HL-60 (cell line): ENCODE measurements around the gene PPP1R3E.

Source experiments
- POLR2AphosphoS5 ChIP-seq: IDR thresholded peaks from 2 replicates; pipeline ENCODE4 v1.6.1; 2012; ENCODE audit warnings: low read depth
- SPI1 ChIP-seq: IDR thresholded peaks from 2 replicates; pipeline ENCODE4 v1.6.1; 2012; ENCODE audit warnings: low read depth, mild to moderate bottlenecking, borderline replicate concordance
- TF ChIP-seq, protein P1 (sequence below): IDR thresholded peaks from one replicate; pipeline ENCODE4 v1.5.1; 2011; ENCODE audit warnings: low read length, control low read depth, inconsistent platforms; ENCODE audit not compliant: insufficient read depth
- TF ChIP-seq, protein P2 (sequence below): IDR thresholded peaks from 2 replicates; pipeline ENCODE4 v1.6.1; 2012; ENCODE audit warnings: low read depth; ENCODE audit not compliant: insufficient replicate concordance

DNA sequence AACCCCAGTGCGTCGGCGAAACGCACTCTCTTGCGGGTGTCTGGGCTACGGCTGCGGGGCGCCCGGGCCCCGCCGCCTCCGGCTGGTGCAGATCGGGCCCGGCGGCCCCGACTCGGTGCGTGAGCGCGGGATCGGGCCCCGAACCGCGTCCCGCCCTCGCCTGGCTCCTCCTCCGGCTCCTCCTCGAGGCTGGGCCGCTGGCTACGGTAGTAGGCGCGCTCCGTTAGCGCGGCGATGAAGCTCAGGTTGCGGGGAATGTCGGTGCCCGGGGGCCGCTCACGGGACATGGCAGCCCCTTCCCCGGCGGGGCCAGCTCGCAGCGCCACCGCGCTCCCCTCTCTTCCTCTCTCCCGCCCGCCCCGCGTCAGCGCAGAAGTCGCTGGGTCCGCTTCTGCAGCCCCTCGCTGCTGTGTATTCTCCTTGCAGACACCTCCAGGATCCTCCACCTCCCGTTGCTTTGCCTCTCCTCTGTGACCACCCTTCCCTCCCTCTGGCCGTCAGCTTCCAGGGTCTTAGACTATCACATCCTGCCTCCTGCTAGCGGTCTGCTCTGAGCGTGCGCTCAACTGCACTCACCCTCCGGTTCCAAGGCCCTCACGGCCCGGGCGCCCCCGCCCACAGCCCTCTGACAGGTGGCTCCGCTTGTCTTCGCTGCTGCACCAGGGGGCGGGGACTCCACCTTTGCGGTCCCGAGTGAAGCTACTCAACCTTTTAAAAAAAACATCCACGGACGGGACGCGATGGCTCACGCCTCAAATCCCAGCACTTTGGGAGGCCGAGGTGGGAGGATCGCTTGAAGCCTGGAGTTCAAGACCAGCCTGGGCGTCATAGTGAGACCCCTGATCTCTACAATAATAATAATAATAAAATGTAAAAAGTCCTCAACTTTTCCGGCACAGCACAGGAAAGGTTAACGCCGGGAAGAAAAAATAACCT lies at the start of gene PPP1R3E:
- TF ChIP-seq, protein P1, sequence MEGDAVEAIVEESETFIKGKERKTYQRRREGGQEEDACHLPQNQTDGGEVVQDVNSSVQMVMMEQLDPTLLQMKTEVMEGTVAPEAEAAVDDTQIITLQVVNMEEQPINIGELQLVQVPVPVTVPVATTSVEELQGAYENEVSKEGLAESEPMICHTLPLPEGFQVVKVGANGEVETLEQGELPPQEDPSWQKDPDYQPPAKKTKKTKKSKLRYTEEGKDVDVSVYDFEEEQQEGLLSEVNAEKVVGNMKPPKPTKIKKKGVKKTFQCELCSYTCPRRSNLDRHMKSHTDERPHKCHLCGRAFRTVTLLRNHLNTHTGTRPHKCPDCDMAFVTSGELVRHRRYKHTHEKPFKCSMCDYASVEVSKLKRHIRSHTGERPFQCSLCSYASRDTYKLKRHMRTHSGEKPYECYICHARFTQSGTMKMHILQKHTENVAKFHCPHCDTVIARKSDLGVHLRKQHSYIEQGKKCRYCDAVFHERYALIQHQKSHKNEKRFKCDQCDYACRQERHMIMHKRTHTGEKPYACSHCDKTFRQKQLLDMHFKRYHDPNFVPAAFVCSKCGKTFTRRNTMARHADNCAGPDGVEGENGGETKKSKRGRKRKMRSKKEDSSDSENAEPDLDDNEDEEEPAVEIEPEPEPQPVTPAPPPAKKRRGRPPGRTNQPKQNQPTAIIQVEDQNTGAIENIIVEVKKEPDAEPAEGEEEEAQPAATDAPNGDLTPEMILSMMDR = no peak
- TF ChIP-seq POLR2AphosphoS5 (no peak; the same call in 1 of the 2 replicates), SPI1 (no peak)
- TF ChIP-seq, protein P2, sequence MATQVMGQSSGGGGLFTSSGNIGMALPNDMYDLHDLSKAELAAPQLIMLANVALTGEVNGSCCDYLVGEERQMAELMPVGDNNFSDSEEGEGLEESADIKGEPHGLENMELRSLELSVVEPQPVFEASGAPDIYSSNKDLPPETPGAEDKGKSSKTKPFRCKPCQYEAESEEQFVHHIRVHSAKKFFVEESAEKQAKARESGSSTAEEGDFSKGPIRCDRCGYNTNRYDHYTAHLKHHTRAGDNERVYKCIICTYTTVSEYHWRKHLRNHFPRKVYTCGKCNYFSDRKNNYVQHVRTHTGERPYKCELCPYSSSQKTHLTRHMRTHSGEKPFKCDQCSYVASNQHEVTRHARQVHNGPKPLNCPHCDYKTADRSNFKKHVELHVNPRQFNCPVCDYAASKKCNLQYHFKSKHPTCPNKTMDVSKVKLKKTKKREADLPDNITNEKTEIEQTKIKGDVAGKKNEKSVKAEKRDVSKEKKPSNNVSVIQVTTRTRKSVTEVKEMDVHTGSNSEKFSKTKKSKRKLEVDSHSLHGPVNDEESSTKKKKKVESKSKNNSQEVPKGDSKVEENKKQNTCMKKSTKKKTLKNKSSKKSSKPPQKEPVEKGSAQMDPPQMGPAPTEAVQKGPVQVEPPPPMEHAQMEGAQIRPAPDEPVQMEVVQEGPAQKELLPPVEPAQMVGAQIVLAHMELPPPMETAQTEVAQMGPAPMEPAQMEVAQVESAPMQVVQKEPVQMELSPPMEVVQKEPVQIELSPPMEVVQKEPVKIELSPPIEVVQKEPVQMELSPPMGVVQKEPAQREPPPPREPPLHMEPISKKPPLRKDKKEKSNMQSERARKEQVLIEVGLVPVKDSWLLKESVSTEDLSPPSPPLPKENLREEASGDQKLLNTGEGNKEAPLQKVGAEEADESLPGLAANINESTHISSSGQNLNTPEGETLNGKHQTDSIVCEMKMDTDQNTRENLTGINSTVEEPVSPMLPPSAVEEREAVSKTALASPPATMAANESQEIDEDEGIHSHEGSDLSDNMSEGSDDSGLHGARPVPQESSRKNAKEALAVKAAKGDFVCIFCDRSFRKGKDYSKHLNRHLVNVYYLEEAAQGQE = no peak
